GM19043 (cell line): Measurements from ENCODE around the gene CTSH.

Experiments used
- ATAC-seq: cut with Tn5 transposase; IDR thresholded peaks from one replicate; pipeline ENCODE4 v1.9.1; 2021; ENCODE audit warnings: low read depth; ENCODE audit not compliant: unreplicated experiment

The CTSH gene

DNA sequence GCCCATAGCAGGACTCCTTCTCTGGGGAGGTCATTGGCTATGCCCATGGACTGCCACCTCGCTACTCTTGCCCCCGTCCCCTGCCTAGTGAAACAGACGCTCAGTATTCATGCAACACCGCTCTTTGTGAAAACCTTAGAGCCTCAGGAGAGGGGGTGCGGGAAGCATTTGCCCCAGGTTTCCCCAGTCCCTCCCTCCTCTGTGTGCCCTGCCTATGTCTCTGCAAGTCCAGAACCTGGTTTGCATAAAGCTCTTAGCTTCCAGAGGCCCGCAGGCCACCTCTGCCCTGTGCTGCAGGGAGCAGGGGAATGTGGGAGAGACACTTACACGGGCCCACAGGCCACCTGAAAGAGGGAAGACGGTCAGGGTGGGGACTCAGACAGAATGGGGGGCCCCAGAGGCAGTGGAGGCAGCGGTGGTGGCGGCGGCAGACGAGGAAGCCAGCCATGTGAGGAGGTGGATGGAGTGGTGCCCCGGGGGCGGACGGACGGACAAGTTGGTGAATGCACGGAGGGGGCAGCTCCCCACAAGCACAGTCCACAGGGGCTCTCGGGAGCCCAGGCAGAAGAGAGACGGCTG lies 33.8 kb upstream of the CTSH start:
- no peak for ATAC-seq

DNA sequence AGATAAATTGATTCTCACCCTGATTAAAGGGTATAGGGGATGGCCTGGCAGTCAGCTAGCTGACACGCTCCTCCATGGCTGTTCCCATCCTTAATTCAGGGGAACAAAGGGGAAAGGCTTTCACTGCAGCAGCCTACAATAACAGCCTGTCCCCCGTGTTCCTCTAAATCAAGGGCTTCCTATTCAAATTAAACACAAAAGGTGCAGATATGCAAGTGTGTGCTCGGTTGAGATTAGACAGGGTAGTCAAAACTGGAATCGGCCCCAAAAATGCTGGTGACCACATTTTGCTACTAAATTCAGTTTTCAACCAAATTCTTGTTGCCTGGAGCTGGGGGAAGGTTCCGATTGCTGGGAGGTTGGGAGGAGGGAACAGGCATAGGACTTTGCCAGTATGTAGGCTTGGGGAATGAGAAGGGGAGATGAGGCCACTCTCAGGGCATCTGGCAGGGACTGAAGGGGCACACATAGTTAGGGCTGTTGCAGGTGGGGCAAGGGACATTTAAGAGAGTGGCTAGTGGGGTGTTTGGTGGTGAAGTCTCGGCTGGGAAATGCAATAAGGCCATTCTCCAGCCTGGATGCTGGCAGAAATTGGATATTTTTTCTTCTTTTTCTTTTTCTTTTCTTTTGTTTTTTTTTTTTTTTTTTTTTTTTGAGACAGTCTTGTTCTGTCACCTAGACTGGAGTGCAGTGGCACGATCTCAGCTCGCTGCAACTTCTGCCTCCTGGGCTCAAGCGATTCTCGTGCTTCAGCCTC lies 32.9 kb upstream of the CTSH start:
- ATAC-seq, result no peak

DNA sequence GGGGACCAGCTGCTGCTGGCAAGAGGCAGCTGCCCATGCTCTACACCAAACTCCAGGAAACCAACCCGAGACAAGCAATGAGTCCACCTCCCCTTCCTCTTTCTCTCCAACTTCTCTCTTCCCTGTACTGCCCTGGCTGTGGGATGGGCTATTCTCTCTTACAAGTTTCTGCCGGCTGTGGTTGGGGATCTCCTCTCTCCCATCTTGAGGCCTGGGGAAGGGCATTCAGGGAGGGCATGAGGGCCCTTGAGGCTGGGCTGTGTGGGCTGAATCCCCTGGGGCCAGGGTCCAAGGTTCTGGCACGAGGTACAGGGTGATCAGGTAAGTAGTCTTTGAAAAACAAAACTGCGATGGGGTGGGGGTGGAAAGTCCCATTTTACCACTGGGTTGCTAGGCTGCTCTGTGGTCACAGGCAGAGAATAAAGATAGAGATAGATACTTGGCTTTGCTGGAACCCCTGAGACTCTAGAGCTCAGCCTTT lies 32.3 kb upstream of the CTSH start:
- ATAC-seq, result no peak

DNA sequence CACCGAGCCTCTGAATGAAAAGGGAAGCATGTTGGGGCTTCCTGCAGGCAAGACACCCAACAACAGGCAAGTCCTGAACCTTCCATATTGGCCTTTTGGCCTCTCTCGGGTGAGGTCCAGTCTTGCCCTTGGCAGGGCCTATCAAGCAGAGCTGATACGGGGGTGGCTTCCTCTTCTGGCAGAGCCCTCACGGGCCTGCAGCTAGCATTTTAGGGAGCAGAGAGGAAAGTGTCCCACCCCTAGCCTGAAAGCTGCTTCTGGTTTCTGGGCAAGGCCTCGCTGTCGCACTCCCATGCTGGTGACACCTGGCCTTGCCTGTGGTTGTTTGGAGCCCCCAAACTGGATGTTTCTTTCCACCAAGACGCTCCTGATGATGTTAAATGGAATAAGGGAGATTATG lies 31.8 kb upstream of the CTSH start:
- ATAC-seq, result no peak

- ATAC-seq, result no peak
These were observed 29.5 kb upstream of the CTSH start for GRCh38 chr15:78974272-78974918.

DNA sequence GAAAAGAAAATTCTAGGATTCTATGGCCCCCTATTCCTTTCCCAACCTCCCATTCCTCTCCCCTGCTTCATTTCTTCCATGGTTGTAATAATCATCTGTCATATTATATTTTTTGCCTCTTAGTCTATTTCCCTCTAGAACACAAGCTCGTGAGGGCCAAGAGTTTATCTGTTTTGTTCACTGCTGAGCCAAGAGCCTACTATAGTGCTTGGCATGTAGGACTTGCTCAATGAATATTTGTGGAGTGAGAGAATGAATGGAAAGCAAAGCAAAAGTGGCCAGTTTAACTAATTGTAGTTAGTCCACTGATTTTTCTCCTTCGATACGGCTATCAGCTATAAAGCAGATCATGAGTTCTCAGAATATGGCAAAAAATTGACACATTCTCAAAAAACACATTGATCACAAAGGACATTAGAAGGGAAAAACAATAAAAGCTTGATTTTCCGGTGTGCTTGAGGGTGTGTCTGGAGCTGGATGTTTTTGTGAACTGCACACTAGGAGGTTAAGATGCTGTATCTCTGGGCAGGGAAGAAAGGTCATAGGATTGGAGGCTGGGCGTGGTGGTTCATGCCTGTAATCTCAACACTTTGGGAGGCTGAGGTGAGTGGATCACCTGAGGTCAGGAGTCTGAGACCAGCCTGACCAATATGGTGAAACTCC lies 25.0 kb upstream of the CTSH start:
- no peak for ATAC-seq

DNA sequence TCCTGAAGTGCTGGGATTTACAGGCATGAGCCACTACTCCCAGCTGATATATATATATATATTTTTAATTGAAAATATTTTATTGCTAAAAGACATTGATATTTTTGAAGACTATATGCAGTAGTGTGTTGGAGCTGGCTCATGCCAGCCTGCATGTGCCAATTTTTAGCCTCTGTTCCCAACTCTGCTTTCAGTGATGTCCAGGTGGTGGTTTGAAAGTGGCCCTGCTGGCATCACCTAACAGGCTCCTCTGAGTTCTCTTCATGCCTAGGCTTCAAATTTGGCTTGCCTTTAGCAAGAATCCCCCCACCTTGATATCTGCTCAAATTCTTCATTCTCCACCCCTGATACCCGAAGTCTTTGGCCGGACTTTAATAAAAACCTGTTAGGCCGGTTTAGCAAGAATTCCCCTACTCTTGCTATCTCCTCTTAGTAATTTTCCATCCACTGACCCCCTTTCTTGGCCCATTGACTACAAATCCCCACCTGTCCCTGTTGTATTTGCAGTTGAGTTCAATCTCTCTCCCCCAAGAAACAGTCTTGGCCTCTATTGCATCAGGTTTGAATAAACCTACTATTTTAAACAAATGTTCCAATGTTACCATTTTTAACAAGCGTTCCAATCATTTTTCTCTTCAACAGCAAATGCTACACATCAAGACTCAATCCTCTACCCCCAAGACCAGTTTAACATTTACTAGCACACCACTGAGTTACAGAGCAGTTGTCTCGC lies 23.9 kb upstream of the CTSH start:
- ATAC-seq, result no peak

- no peak for ATAC-seq
These were observed 23.3 kb upstream of the CTSH start for GRCh38 chr15:78968114-78968513.

GRCh38 chr15:78960308-78960707 lies 15.5 kb upstream of the CTSH start:
- ATAC-seq, result no peak

DNA sequence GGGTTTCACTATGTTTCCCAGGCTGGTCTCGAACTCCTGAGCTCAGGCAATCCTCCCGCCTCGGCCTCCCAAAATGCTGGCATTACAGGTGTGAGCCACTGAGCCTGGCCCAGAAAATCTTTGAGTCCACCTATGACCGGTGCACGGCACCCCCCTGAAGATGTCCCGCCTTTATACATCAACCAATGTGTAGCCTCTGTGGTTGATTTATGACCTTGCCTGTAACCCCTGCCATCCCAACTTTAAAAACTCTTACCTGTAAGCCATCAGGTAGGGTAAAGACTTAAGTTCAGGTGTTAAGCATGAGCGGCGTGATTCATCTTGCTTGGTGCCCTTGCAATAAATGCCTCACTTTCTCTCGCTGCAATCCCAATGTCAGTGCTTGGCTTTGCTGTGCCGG lies 14.5 kb upstream of the CTSH start:
- no peak for ATAC-seq

DNA sequence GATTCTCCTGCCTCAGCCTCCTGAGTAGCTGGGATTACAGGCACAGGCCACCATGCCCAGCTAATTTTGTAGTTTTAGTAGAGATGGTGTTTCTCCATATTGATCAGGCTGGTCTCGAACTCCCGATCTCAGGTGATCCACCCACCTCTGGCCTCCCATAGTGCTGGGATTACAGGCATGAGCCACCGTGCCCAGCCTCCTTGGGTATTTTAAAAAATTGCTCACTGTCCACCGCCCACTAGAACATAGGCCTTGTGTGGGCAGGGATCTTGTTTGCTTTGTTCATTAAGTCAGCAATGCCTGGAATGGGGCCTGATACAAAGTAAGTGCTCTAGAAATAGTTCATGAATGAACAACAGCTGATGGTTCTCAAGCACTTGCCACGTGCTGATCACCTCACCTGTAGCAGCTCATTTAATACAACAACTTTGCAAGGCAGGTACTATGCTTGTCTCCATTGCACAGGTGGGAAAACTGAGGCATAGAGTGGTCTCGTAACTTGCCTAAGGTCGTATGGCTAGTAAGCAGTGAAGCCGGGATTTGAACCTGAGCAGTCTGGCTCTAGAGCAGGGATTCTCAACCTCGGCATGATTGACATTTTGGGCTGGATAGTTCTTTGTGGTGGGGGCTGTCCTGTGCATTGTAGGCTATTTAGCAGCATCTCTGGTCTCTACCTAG lies 12.7 kb upstream of the CTSH start:
- ATAC-seq, result no peak

DNA sequence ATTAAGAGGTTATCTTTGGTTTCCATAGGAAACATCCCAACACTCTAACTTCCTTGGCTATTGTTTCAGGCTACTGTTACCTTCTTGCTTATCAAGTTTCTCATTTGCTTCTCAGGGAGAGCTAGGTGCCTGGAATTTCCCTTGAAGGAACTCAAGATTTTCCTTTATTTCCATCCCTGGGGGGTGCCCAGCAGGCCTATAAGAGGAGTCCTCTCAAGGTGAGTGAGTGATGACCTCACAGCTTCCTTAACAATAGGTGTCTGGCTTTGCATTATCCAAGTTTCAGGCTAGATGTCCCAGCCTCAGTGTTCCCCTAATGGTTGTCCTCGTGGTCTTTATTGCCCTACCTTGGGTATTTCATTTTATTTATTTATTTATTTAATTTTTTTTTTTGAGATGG lies 12.1 kb upstream of the CTSH start:
- ATAC-seq, result no peak

DNA sequence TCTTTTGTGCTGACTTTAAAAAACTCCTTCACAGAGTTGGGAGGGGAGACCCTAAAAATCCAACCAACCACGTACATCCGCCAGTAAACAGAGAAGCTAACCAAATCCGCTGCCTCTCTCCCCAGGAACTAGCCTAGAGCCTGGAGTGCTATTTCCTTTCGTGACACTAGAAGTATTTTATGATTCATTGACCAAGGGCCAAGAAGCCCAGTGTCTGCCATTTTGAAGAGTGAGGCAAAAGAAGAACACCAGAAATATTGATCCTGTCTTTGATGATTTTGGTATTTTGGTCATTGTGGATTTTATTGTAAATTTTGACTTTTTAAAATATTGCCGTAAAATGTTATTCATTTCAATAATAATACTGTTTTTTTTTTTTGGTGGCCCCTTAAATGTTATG lies 10.5 kb upstream of the CTSH start:
- no peak for ATAC-seq

DNA sequence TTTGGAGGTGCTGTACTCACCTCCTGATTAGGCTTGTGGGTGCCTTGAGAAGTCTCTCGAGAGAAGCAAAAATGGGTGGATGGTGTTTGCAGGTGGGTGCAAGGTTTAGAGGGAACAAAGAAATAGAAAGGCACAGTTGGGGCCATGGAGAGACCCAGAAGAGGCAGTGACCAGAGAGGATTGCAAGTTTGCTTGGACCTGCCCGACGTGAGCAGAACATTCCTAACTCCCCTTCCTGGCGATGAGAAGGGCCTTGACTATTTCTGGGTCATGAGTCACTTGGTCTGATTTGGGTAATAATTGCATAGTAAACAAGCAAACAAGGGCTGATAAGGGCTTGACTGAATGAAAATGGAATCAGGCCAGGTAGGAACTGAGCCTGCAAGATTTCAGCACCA lies 7.0 kb upstream of the CTSH start:
- ATAC-seq, result no peak

- ATAC-seq, result no peak
These were observed 6.3 kb upstream of the CTSH start for GRCh38 chr15:78950902-78951840.

DNA sequence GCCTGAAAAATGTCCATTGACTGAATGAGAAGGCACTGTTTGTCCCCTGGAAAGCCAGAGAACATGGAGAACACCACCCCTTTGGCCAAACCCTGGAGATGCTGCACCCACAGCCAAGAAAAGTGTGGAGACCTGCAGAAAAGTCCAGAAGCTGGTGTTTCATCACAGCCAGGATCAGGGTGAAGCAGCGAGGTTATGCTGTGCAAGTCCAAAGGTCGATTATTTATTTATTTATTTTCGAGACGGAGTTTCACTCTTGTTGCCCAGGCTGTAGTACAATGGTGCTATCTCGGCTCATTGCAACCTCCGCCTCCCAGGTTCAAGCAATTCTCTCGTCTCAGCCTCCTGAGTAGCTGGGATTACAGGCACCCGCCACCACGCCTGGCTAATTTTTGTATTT lies 5.5 kb upstream of the CTSH start:
- no peak for ATAC-seq

- no peak for ATAC-seq
These were observed 4.6 kb upstream of the CTSH start for GRCh38 chr15:78949461-78949860.

GRCh38 chr15:78947506-78947905 lies 2.7 kb upstream of the CTSH start:
- no peak for ATAC-seq

DNA sequence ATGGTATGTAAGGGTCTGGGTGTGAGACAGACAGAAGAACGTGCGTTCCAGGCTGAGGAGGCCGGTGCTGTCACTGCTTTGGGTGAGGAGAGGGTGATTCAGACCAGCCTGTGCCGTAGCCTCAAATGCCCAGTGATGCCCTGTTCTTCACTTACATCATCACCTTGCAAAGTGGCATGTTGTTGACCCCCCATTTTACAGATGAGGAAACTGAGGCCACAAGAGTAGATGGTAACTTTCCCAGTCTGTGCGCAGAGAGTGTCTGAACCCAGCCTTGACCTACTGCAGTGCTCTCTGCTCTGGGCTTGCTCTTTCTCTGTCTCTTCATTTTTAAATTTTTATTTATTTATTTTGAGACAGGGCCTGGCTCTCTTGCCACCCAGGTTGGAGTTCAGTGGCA lies 1.6 kb upstream of the CTSH start:
- ATAC-seq, result no peak
